ENCODE measurements around the gene NKX6-1. TPM values are rescaled to one million over a fixed set of nuclear protein-coding genes. Genes with fewer than 3 reads are reported as not detected.

NKX6-1 gene
- total and polyA plus RNA-seq, 8 donors, result 1.1 to 5.2 TPM; not detected in 6

- Histone ChIP-seq H3K9me3 (peaks cover 0 to 11% (median 1%) of the 10 kb centered on the region in 4 donors), H3K36me3 (no peaks in the 10 kb centered on the region), H3K4me3 (no peak overlapping the region), H3K27me3 (peaks cover 50 to 100% (median 83%) of the 10 kb centered on the region in 3 donors), H3K27ac (no peak overlapping the region), H3K4me1 (peaks cover 20 to 33% (median 25%) of the 10 kb centered on the region in 4 donors)
- no peak for TF ChIP-seq POLR2AphosphoS5 (IDR thresholded peaks at IDR 0.05)
- no peak for TF ChIP-seq CTCF (IDR thresholded peaks at IDR 0.05)
- TF ChIP-seq POLR2A (IDR thresholded peaks at IDR 0.05), result no peak
- TF ChIP-seq EP300 (IDR thresholded peaks at IDR 0.05), result no peak
- WGBS, 5 donors, result 16 to 25% (median 21%) methylated on average over 14 of the region's 14 CpGs
- intact Hi-C loops (cut with DNase I; ENCODE audit: low total_unique reads), result no loop called here
- no peak for DNase-seq
Measured at GRCh38 chr4:84502333-84502954, 3.4 kb upstream of the NKX6-1 start.

- DNase-seq, result no peak
- no peak overlapping the region for H3K4me3 ChIP-seq
- no peaks in the 10 kb centered on the region for H3K36me3 ChIP-seq
- peaks cover 23 to 40% (median 30%) of the 10 kb centered on the region in 4 donors for H3K4me1 ChIP-seq
- intact Hi-C loops (cut with DNase I; ENCODE audit: low total_unique reads), result no loop called here
- peaks cover 56 to 100% (median 86%) of the 10 kb centered on the region in 3 donors for H3K27me3 ChIP-seq
- TF ChIP-seq EP300 (IDR thresholded peaks at IDR 0.05), result no peak
- H3K27ac ChIP-seq, result no peak overlapping the region
- WGBS, 5 donors, result 7 to 14% (median 9%) methylated on average over 26 to 33 of the region's 33 CpGs
- H3K9me3 ChIP-seq, result peaks cover 0 to 16% (median 3%) of the 10 kb centered on the region in 4 donors
Measured at GRCh38 chr4:84501721-84502267, 2.7 kb upstream of the NKX6-1 start.

- no peak for DNase-seq
- H3K27me3 ChIP-seq, result peaks cover 61 to 100% (median 92%) of the 10 kb centered on the region in 3 donors
Measured at GRCh38 chr4:84501202-84501503, 2.1 kb upstream of the NKX6-1 start.

GRCh38 chr4:84500386-84501201 lies 1.5 kb upstream of the NKX6-1 start:
- Histone ChIP-seq H3K36me3 (no peaks in the 10 kb centered on the region), H3K4me3 (no peak overlapping the region), H3K9me3 (peaks cover 0 to 28% (median 9%) of the 10 kb centered on the region in 4 donors), H3K27me3 (peaks cover 64 to 100% (median 93%) of the 10 kb centered on the region in 3 donors), H3K27ac (no peak overlapping the region), H3K4me1 (peaks cover 23 to 47% (median 37%) of the 10 kb centered on the region in 4 donors)
- no peak for TF ChIP-seq EP300 (IDR thresholded peaks at IDR 0.05)
- TF ChIP-seq POLR2AphosphoS5 (IDR thresholded peaks at IDR 0.05), result no peak
- no peak for TF ChIP-seq POLR2A (IDR thresholded peaks at IDR 0.05)
- no peak for TF ChIP-seq CTCF (IDR thresholded peaks at IDR 0.05)
- no peak for DNase-seq
- WGBS, 5 donors, result 18 to 26% (median 22%) methylated on average over 19 to 22 of the region's 22 CpGs
- intact Hi-C loops (cut with DNase I; ENCODE audit: low total_unique reads), result no loop called here

More at GRCh38 chr4:84501202-84501503, 2.1 kb upstream of the NKX6-1 start:
- H3K27ac ChIP-seq, result no peak overlapping the region
- H3K9me3 ChIP-seq, result peaks cover 0 to 23% (median 6%) of the 10 kb centered on the region in 4 donors
- intact Hi-C loops (cut with DNase I; ENCODE audit: low total_unique reads), result no loop called here
- WGBS, 5 donors, result 9 to 26% (median 9%) methylated on average over 9 to 10 of the region's 10 CpGs
- no peaks in the 10 kb centered on the region for H3K36me3 ChIP-seq
- H3K4me3 ChIP-seq, result no peak overlapping the region
- no peak for TF ChIP-seq EP300 (IDR thresholded peaks at IDR 0.05)
- TF ChIP-seq POLR2AphosphoS5 (IDR thresholded peaks at IDR 0.05), result no peak
- no peak for TF ChIP-seq CTCF (IDR thresholded peaks at IDR 0.05)
- TF ChIP-seq POLR2A (IDR thresholded peaks at IDR 0.05), result no peak
- peaks cover 23 to 46% (median 34%) of the 10 kb centered on the region in 4 donors for H3K4me1 ChIP-seq
